Neural cell (in vitro differentiated cells): Measurements from ENCODE around the gene RDM1.

ENCODE experiments used
- CTCF ChIP-seq: fragments of 450-650 bp; IDR thresholded peaks from 2 replicates; pipeline ENCODE4 v1.5.1; 2014; ENCODE audit warnings: antibody characterized with exemption, mild to moderate bottlenecking, moderate library complexity; ENCODE audit not compliant: poor library complexity, severe bottlenecking
- EP300 ChIP-seq: fragments of 450-650 bp; conservative IDR thresholded peaks from 2 replicates; pipeline ENCODE4 v1.6.1; 2014; ENCODE audit warnings: antibody characterized with exemption, mild to moderate bottlenecking, moderate library complexity; ENCODE audit not compliant: poor library complexity, severe bottlenecking
- EZH2 ChIP-seq: fragments of 200-600, 300-800 bp; shearing (Covaris generic), sonication (generic); IDR thresholded peaks from 2 replicates; pipeline ENCODE4 v1.6.1; 2014; ENCODE audit warnings: antibody characterized with exemption, low read length, borderline replicate concordance, mild to moderate bottlenecking; ENCODE audit not compliant: insufficient read depth, poor library complexity, severe bottlenecking
- MXI1 ChIP-seq: fragments of 450-650 bp; conservative IDR thresholded peaks from 2 replicates; pipeline ENCODE4 v1.6.1; 2014; ENCODE audit warnings: antibody characterized with exemption, mild to moderate bottlenecking; ENCODE audit not compliant: poor library complexity, severe bottlenecking
- POLR2AphosphoS5 ChIP-seq: IDR thresholded peaks from 2 replicates; pipeline ENCODE4 v1.6.1; 2012
- RAD21 ChIP-seq: fragments of 450-650 bp; conservative IDR thresholded peaks from 2 replicates; pipeline ENCODE4 v1.6.1; 2014; ENCODE audit warnings: antibody characterized with exemption, mild to moderate bottlenecking, moderate library complexity
- TAF1 ChIP-seq: IDR thresholded peaks from 2 replicates; pipeline ENCODE4 v1.6.1; 2012; ENCODE audit warnings: low read depth

GRCh38 chr17:35963663-35964062 lies 33.1 kb upstream of the RDM1 start:
- TF ChIP-seq CTCF (no peak), EZH2 (no peak), RAD21 (no peak), POLR2AphosphoS5 (no peak), MXI1 (no peak), EP300 (no peak), TAF1 (no peak)
